ENCODE results near the gene UTS2. TPM values are rescaled to one million over a fixed set of nuclear protein-coding genes. Genes with fewer than 3 reads are reported as not detected.

The UTS2 gene
- total and polyA plus RNA-seq, 9 of the 15 experiments (the other 6 are each of a cell fraction or from before 2014, with no cell fraction given) = 0.22 to 0.29 TPM; not detected in 7

GRCh38 chr1:7886405-7886745 lies 33.5 kb upstream of the UTS2 start (continued):
- no peak for TF ChIP-seq RREB1 (CRISPR knock-in tag; IDR thresholded peaks at IDR 0.05)

GRCh38 chr1:7885513-7886404 lies 32.9 kb upstream of the UTS2 start:
- Histone ChIP-seq H3K27ac (ENCODE audit: extremely low read depth, low read depth, low read length) (no peak overlapping the region), H3K4me3 (no peak overlapping the region), H3K4me2 (ENCODE audit: insufficient read depth, low read length) (peak overlapping the region; percentile 51), H3K9ac (ENCODE audit: insufficient read depth in 1 of 2, low read depth in 2 of 2, low read length in 2 of 2) (peak overlapping the region in 1 of 2 experiments; percentile 13; a peak in 1 of 4 replicates), H3K9me3 (replicated peaks; ENCODE audit: control insufficient read depth, insufficient read depth, low read depth, low read length) (no peaks in the 10 kb centered on the region), H3K9me1 (ENCODE audit: control insufficient read depth, insufficient read depth, low read length) (no peaks in the 10 kb centered on the region), H3K36me3 (ENCODE audit: control insufficient read depth, insufficient read depth, low read length) (no peaks in the 10 kb centered on the region), H3K79me2 (ENCODE audit: control insufficient read depth, insufficient read depth, low read length) (no peaks in the 10 kb centered on the region), H3K4me1 (replicated peaks in 1 of 2; ENCODE audit: control insufficient read depth in 2 of 2, insufficient read depth in 2 of 2, low read length in 2 of 2) (peaks cover 0 to 8% of the 10 kb centered on the region in 2 experiments; a peak in 3 of 5 replicates), H3K27me3 (ENCODE audit: control insufficient read depth in 2 of 2, insufficient read depth in 2 of 2, low read length in 2 of 2) (peaks cover under 1 to 14% of the 10 kb centered on the region in 2 experiments; a peak in 4 of 5 replicates), H4K20me1 (replicated peaks; ENCODE audit: control insufficient read depth, insufficient read depth, low read length) (no peaks in the 10 kb centered on the region), H2AFZ (ENCODE audit: low read depth, low read length) (no peak overlapping the region)
- TF ChIP-seq NRF1 (conservative IDR thresholded peaks at IDR 0.05 in 1 of 2, IDR thresholded peaks at IDR 0.05 in 1 of 2) (0 out of 4 replicates have a peak, but pooled peaks of 1 of the 2 experiments have one; percentile 16), HIVEP1 (CRISPR knock-in tag; IDR thresholded peaks at IDR 0.05) (no peak), ZNF740 (CRISPR knock-in tag; IDR thresholded peaks at IDR 0.05) (no peak), ZNF740 (tag; IDR thresholded peaks at IDR 0.05) (0 out of 4 replicates have a peak, but pooled peaks of 1 of the 2 experiments have one; percentile 29), CTBP1 (IDR thresholded peaks at IDR 0.05; ENCODE audit: borderline replicate concordance) (peak; percentile 28; the same call in 1 of the 2 replicates), ZNF197 (CRISPR knock-in tag; IDR thresholded peaks at IDR 0.05; ENCODE audit: low read depth) (no peak)
- intact Hi-C loops (cut with micrococcal nuclease) = no loop called here
- peak; percentile 80 to 95 (median 92) for DNase-seq (ENCODE audit: extremely low read depth in 1 of 4, low spot score in 3 of 4)
- in situ Hi-C loops (cut with MboI) = no loop called here
- FAIRE-seq = peak; percentile 83
- 5% methylated on average over 18 of the region's 27 CpGs for WGBS (ENCODE audit: insufficient coverage, low coverage, missing lambda C conversion rate)
- BruUV-seq (replicated peaks) = no TSS peak
- ChIA-PET CTCF (ENCODE audit: low intra/inter-chr PET ratio) (no interaction called here), POLR2A (interaction anchor here (0.6 to 1.2 kb wide), 2 partner anchors 8 to 206 kb away, joined by 3 to 4 read pairs; no protein-coding TSS in a partner anchor)
- peak; percentile 100 for ATAC-seq

Measured in K562 (cell line).